Naive B cell (primary cell): ENCODE measurements around the gene AGO1. TPM values are rescaled to one million over a fixed set of nuclear protein-coding genes. Genes with fewer than 3 reads are reported as not detected.

Experiments
- ATAC-seq, 2 donors: fragments of 150-1000 bp; cut with Tn5 transposase; 2 replicates each; pipeline ENCODE4 v1.10.0; 2021; ENCODE audit warnings: low read depth in 2 of 2, mild to moderate bottlenecking in 2 of 2, moderate library complexity in 2 of 2
- DNase-seq: peaks from one replicate; pipeline ENCODE4 v3.0.0; 2022
- H3K27ac Mint-ChIP-seq, 6 donors: one replicate each; pipeline ENCODE4 v1.8.0; 2020 to 2022; ENCODE audit warnings: mild to moderate bottlenecking in 6 of 6, mixed read lengths in 6 of 6, moderate library complexity in 5 of 6, inconsistent platforms in 2 of 6
- H3K27me3 Mint-ChIP-seq, 3 donors: one replicate each; pipeline ENCODE4 v1.8.0; 2021 to 2022; ENCODE audit warnings: mixed read lengths in 3 of 3, mild to moderate bottlenecking in 1 of 3
- H3K36me3 Mint-ChIP-seq, 2 donors: one replicate each; pipeline ENCODE4 v1.8.0; 2020 to 2022; ENCODE audit warnings: mixed read lengths in 2 of 2, inconsistent platforms in 1 of 2, mild to moderate bottlenecking in 1 of 2
- H3K4me1 Mint-ChIP-seq, 3 donors: one replicate each; pipeline ENCODE4 v1.8.0; 2020 to 2022; ENCODE audit warnings: mixed read lengths in 3 of 3, inconsistent platforms in 1 of 3, mild to moderate bottlenecking in 1 of 3, moderate library complexity in 1 of 3
- H3K4me3 Mint-ChIP-seq, 8 donors: one replicate each; pipeline ENCODE4 v1.8.0; 2020 to 2022; ENCODE audit warnings: mild to moderate bottlenecking in 8 of 8, mixed read lengths in 8 of 8, moderate library complexity in 8 of 8, inconsistent platforms in 2 of 8
- H3K9me3 Mint-ChIP-seq, 7 donors: one replicate each; pipeline ENCODE4 v1.8.0; 2020 to 2022; ENCODE audit warnings: mixed read lengths in 7 of 7, mild to moderate bottlenecking in 5 of 7, inconsistent platforms in 2 of 7, moderate library complexity in 1 of 7
- polyA plus RNA-seq, 6 donors: library from polyadenylated mRNA; unstranded; fragments of 300-500 nt; fragmentation: Illumina TruSeq; gene quantifications; one replicate each; pipeline ENCODE4 v1.2.3, GENCODE V29; 2021; ENCODE audit warnings: low read depth in 6 of 6

Gene AGO1
- 10 to 100 TPM in 5 of 6 donors, 1 to 10 TPM in 1; 3.1 to 12.6 (median 11.8) TPM for polyA plus RNA-seq

GRCh38 chr1:35882945-35883634 lies at the start of gene AGO1:
AGO1 (plus strand) TSS chr1:35883209; CDS start chr1:35883422, 213 bp downstream.
- H3K4me1 Mint-ChIP-seq, result peaks cover 45 to 56% (median 55%) of the 10 kb centered on the region in 3 donors
- peak within 1 kb of the TSS; percentile 91 to 96 (median 93) for H3K27ac Mint-ChIP-seq
- H3K4me3 Mint-ChIP-seq, result peak within 1 kb of the TSS; percentile 89 to 99 (median 96)
- peaks cover 0 to 6% (median 3%) of the 10 kb centered on the region in 3 donors for H3K27me3 Mint-ChIP-seq
- H3K9me3 Mint-ChIP-seq, result no peaks in the 10 kb centered on the region
- DNase-seq, result peak; percentile 98
- H3K36me3 Mint-ChIP-seq, result no peaks in the 10 kb centered on the region
- ATAC-seq, result peak; percentile 83 to 86

GRCh38 chr1:35833395-35833794 lies 49.6 kb upstream of the AGO1 start:
- no peak for ATAC-seq
- H3K36me3 Mint-ChIP-seq, result peaks cover 35 to 40% of the 10 kb centered on the region in 2 donors
- no peak overlapping the region for H3K27ac Mint-ChIP-seq
- no peaks in the 10 kb centered on the region for H3K27me3 Mint-ChIP-seq
- H3K4me3 Mint-ChIP-seq, result no peak overlapping the region
- no peak for DNase-seq
- peaks cover 0 to 7% (median 3%) of the 10 kb centered on the region in 7 donors for H3K9me3 Mint-ChIP-seq
- H3K4me1 Mint-ChIP-seq, result no peaks in the 10 kb centered on the region

DNA sequence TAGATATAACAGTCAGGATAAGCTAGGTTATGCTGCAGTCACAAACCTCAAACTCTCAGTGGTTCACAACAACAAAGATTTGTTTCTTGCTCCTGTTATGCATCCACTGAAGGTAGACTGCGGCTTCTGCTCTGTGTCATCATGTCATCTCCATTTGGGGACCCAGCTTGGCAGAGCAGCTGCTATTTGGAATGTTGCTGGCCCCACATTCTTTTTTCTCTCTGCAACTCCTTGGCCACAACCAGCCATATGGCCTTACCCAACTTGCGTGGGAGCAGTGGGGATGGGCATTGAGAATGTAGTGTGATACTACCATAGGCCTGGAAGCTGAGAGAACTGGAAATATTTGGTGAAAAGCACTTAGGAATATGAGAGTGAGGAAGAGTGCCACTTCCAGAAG lies 48.8 kb upstream of the AGO1 start:
- ATAC-seq (no peak), DNase-seq (no peak)
- Mint-ChIP-seq H3K27ac (no peak overlapping the region), H3K27me3 (no peaks in the 10 kb centered on the region), H3K36me3 (peaks cover 35 to 42% of the 10 kb centered on the region in 2 donors), H3K4me3 (no peak overlapping the region), H3K4me1 (no peaks in the 10 kb centered on the region), H3K9me3 (peaks cover 0 to 7% (median 3%) of the 10 kb centered on the region in 7 donors)

DNA sequence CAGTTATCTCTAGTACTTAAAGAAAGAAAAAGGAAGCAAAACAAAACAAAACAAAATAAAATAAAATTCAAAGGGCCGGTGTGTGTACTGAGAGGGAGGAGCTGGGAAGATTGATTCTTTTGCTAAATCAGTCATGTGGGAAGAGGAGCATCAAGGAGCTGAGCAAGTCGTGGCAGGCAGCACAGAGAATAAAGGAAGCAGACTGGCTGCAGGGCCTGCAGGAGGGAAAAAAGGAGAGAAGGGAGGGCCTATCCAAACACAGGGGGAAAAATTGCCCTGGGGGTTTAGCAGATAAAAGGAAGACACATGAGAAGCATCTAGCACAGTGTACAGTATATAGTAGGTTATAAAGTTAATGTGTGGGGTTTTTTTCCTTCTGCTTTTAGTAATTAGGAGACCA lies 47.6 kb upstream of the AGO1 start:
- DNase-seq (no peak), ATAC-seq (no peak)
- H3K36me3 Mint-ChIP-seq, result peaks cover 35 to 46% of the 10 kb centered on the region in 2 donors
- H3K27me3 Mint-ChIP-seq, result no peaks in the 10 kb centered on the region
- peaks cover 0 to 7% (median 3%) of the 10 kb centered on the region in 7 donors for H3K9me3 Mint-ChIP-seq
- no peaks in the 10 kb centered on the region for H3K4me1 Mint-ChIP-seq
- peak overlapping the region in 3 of 6 donors; percentile 17 to 77 (median 44) for H3K27ac Mint-ChIP-seq
- no peak overlapping the region for H3K4me3 Mint-ChIP-seq

GRCh38 chr1:35836734-35837133 lies 46.3 kb upstream of the AGO1 start:
- H3K27ac Mint-ChIP-seq, result no peak overlapping the region
- H3K4me3 Mint-ChIP-seq, result no peak overlapping the region
- H3K4me1 Mint-ChIP-seq, result no peaks in the 10 kb centered on the region
- H3K36me3 Mint-ChIP-seq, result peaks cover 31 to 41% of the 10 kb centered on the region in 2 donors
- H3K9me3 Mint-ChIP-seq, result peaks cover 0 to 7% (median 3%) of the 10 kb centered on the region in 7 donors
- ATAC-seq, result no peak
- H3K27me3 Mint-ChIP-seq, result no peaks in the 10 kb centered on the region
- no peak for DNase-seq

GRCh38 chr1:35838693-35839245 lies 44.2 kb upstream of the AGO1 start:
- Mint-ChIP-seq H3K4me3 (peak overlapping the region in 1 of 8 donors; percentile 9), H3K27me3 (no peaks in the 10 kb centered on the region), H3K9me3 (peaks cover 0 to 7% (median 3%) of the 10 kb centered on the region in 7 donors), H3K36me3 (peaks cover 22 to 45% of the 10 kb centered on the region in 2 donors), H3K4me1 (no peaks in the 10 kb centered on the region), H3K27ac (no peak overlapping the region)
- DNase-seq, result no peak
- ATAC-seq, result no peak

GRCh38 chr1:35844826-35845225 lies 38.2 kb upstream of the AGO1 start:
- no peak overlapping the region for H3K4me3 Mint-ChIP-seq
- ATAC-seq (no peak), DNase-seq (no peak)
- H3K9me3 Mint-ChIP-seq, result no peaks in the 10 kb centered on the region
- H3K36me3 Mint-ChIP-seq, result peaks cover 0 to 30% of the 10 kb centered on the region in 2 donors
- H3K4me1 Mint-ChIP-seq, result peaks cover 4 to 5% (median 5%) of the 10 kb centered on the region in 3 donors
- peak overlapping the region in 2 of 6 donors; percentile 49 to 85 for H3K27ac Mint-ChIP-seq
- no peaks in the 10 kb centered on the region for H3K27me3 Mint-ChIP-seq

DNA sequence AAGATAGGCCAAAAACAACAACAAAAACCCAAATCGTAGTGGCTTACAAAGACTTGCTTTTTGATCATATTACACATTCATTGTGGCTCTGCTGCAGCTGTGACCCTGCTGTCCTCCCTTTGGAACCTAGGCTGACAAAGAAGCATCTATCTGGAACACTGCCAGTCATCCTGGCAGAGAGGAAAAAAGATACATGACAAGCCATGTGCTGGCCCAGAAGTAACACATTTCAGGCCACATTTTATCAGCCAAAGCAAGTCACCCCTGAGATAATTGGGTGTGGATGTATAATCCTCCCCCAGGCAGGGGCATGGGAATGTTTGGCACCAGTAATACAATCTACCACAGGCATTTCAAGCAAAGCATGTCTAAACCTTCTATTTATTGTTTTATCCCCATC lies 37.2 kb upstream of the AGO1 start:
- ATAC-seq (no peak), DNase-seq (no peak)
- no peaks in the 10 kb centered on the region for H3K27me3 Mint-ChIP-seq
- H3K4me3 Mint-ChIP-seq, result no peak overlapping the region
- no peaks in the 10 kb centered on the region for H3K9me3 Mint-ChIP-seq
- peaks cover 4 to 5% (median 5%) of the 10 kb centered on the region in 3 donors for H3K4me1 Mint-ChIP-seq
- peaks cover 0 to 30% of the 10 kb centered on the region in 2 donors for H3K36me3 Mint-ChIP-seq
- H3K27ac Mint-ChIP-seq, result peak overlapping the region in 1 of 6 donors; percentile 71

- Mint-ChIP-seq H3K4me3 (no peak overlapping the region), H3K27ac (peak overlapping the region in 1 of 6 donors; percentile 81), H3K27me3 (no peaks in the 10 kb centered on the region), H3K9me3 (no peaks in the 10 kb centered on the region), H3K36me3 (peaks cover 12 to 21% of the 10 kb centered on the region in 2 donors), H3K4me1 (peaks cover 4 to 5% (median 5%) of the 10 kb centered on the region in 3 donors)
- DNase-seq (no peak), ATAC-seq (no peak)
Measured at GRCh38 chr1:35847935-35848565, 35.0 kb upstream of the AGO1 start.

DNA sequence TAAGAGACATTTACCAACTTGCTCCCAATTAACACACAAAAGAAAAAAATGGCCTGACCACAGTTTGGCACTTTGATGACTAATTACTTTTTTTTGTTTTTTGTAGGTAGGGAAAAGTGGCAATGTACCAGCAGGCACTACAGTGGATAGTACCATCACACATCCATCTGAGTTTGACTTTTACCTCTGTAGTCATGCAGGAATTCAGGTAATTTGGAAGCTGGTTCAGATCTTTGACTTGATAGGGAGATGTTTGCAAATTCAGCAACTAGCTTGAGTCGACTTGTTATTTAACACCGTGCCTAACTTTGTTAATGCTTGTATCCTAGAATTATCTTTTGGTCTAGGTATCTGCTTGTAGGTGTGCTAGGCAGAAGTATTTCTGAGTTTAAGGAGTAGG lies 33.0 kb upstream of the AGO1 start:
- H3K9me3 Mint-ChIP-seq, result no peaks in the 10 kb centered on the region
- no peak for DNase-seq
- no peak overlapping the region for H3K27ac Mint-ChIP-seq
- H3K4me3 Mint-ChIP-seq, result no peak overlapping the region
- peaks cover 18 to 27% of the 10 kb centered on the region in 2 donors for H3K36me3 Mint-ChIP-seq
- H3K27me3 Mint-ChIP-seq, result no peaks in the 10 kb centered on the region
- no peak for ATAC-seq
- H3K4me1 Mint-ChIP-seq, result peaks cover 4 to 5% (median 5%) of the 10 kb centered on the region in 3 donors

DNA sequence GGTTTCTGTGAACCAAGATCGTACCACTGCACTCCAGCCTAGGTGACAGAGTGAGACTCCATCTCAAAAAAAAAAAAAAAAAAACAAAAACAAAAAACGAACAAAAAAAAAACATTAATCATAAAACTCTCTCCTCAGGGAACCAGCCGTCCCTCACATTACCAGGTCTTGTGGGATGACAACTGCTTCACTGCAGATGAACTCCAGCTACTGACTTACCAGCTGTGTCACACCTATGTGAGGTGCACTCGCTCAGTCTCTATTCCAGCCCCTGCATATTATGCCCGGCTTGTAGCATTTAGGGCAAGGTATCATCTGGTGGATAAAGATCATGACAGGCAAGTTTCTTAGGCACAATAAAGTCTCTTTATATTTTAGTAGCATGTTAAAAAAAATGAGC lies 32.3 kb upstream of the AGO1 start:
- Mint-ChIP-seq H3K27ac (no peak overlapping the region), H3K36me3 (peaks cover 18 to 26% of the 10 kb centered on the region in 2 donors), H3K4me1 (peaks cover 4 to 5% (median 5%) of the 10 kb centered on the region in 3 donors), H3K4me3 (no peak overlapping the region), H3K27me3 (no peaks in the 10 kb centered on the region), H3K9me3 (no peaks in the 10 kb centered on the region)
- no peak for ATAC-seq
- DNase-seq, result no peak

- H3K27ac Mint-ChIP-seq, result peak overlapping the region in 1 of 6 donors; percentile 40
- ATAC-seq, result no peak
- H3K4me3 Mint-ChIP-seq, result no peak overlapping the region
Measured at GRCh38 chr1:35851132-35851869, 31.7 kb upstream of the AGO1 start.

DNA sequence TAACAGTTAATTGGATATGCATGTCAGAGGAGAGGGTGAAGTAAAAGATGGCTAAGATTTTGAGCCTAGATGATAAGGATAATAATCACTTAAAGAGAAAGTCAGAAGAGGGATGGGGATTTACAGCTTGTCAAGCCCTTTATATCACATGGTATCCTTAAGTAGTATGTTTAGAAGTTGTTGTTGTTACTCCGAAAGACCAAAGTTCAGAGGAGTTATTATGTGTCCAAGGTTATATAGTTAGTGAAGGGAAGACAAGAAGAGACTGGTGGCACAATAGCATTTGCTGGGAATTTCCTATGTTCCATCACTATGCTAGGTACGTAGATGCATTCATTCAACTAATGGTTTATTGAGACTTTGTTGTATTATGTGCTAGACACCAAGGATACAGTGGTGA lies 30.8 kb upstream of the AGO1 start:
- Mint-ChIP-seq H3K4me3 (no peak overlapping the region), H3K27ac (no peak overlapping the region), H3K27me3 (no peaks in the 10 kb centered on the region), H3K9me3 (no peaks in the 10 kb centered on the region), H3K36me3 (peaks cover 18 to 21% of the 10 kb centered on the region in 2 donors), H3K4me1 (peaks cover 4 to 5% (median 5%) of the 10 kb centered on the region in 3 donors)
- DNase-seq (no peak), ATAC-seq (no peak)

More at GRCh38 chr1:35851132-35851869, 31.7 kb upstream of the AGO1 start:
- H3K27me3 Mint-ChIP-seq, result no peaks in the 10 kb centered on the region
- H3K36me3 Mint-ChIP-seq, result peaks cover 18 to 21% of the 10 kb centered on the region in 2 donors
- no peaks in the 10 kb centered on the region for H3K9me3 Mint-ChIP-seq
- no peak for DNase-seq
- peaks cover 4 to 5% (median 5%) of the 10 kb centered on the region in 3 donors for H3K4me1 Mint-ChIP-seq
